H9 (cell line): ENCODE measurements around the gene SPTBN4. TPM values are rescaled to one million over a fixed set of nuclear protein-coding genes. Genes with fewer than 3 reads are reported as not detected.
"Not testable (repeated sequence)": the region's sequence is repeated elsewhere in the genome, so short reads cannot be mapped to it uniquely, and the experiment has no call there.

Experiments used
- DNase-seq: peaks from one replicate; pipeline ENCODE4 v3.0.0-alpha.2; 2017
- H2AFZ ChIP-seq: one replicate; pipeline ENCODE4 v1.6.1; 2013; ENCODE audit warnings: mild to moderate bottlenecking, low read length, control low read depth, moderate library complexity
- H2AK5ac ChIP-seq: 2 replicates; pipeline ENCODE4 v1.6.1; 2013; ENCODE audit warnings: low read length, control low read depth, mixed read lengths; ENCODE audit not compliant: insufficient read length
- H2BK120ac ChIP-seq: one replicate; pipeline ENCODE4 v1.6.1; 2013; ENCODE audit warnings: low read depth, mild to moderate bottlenecking, low read length, control low read depth, inconsistent platforms; ENCODE audit not compliant: poor library complexity, severe bottlenecking
- H2BK12ac ChIP-seq: 2 replicates; pipeline ENCODE4 v1.6.1; 2013; ENCODE audit warnings: low read length, control low read depth, mixed read lengths, low read depth; ENCODE audit not compliant: insufficient read length
- H2BK15ac ChIP-seq: 2 replicates; pipeline ENCODE4 v1.6.1; 2013; ENCODE audit warnings: low read depth, low read length, control low read depth
- H2BK20ac ChIP-seq: one replicate; pipeline ENCODE4 v1.6.1; 2013; ENCODE audit warnings: low read depth, mild to moderate bottlenecking, low read length, control low read depth, inconsistent platforms; ENCODE audit not compliant: poor library complexity, severe bottlenecking
- H2BK5ac ChIP-seq: 2 replicates; pipeline ENCODE4 v1.6.1; 2013; ENCODE audit warnings: low read length, control low read depth, mixed read lengths; ENCODE audit not compliant: insufficient read length
- H3K14ac ChIP-seq: 2 replicates; pipeline ENCODE4 v1.6.1; 2013; ENCODE audit warnings: low read length, control low read depth; ENCODE audit not compliant: insufficient read depth
- H3K18ac ChIP-seq: 2 replicates; pipeline ENCODE4 v1.6.1; 2013; ENCODE audit warnings: low read depth, mild to moderate bottlenecking, mixed read lengths, low read length, control low read depth; ENCODE audit not compliant: insufficient read length
- H3K23ac ChIP-seq: 2 replicates; pipeline ENCODE4 v1.6.1; 2013; ENCODE audit warnings: low read length, control low read depth, mixed read lengths, low read depth; ENCODE audit not compliant: insufficient read length
- H3K23me2 ChIP-seq: 2 replicates; pipeline ENCODE4 v1.6.1; 2013; ENCODE audit warnings: low read depth, mild to moderate bottlenecking, mixed read lengths, low read length, control low read depth; ENCODE audit not compliant: insufficient read length, poor library complexity, severe bottlenecking
- H3K27ac ChIP-seq: 2 replicates; pipeline ENCODE4 v1.5.1; 2013; ENCODE audit warnings: low read length, control low read depth, mixed read lengths, low read depth; ENCODE audit not compliant: insufficient read length
- H3K27me3 ChIP-seq: 2 replicates; pipeline ENCODE4 v1.6.1; 2013; ENCODE audit warnings: low read length, control low read depth, inconsistent platforms; ENCODE audit not compliant: insufficient read depth
- H3K4ac ChIP-seq: 2 replicates; pipeline ENCODE4 v1.6.1; 2013; ENCODE audit warnings: low read depth, mild to moderate bottlenecking, control low read depth, inconsistent platforms, low read length, moderate library complexity
- H3K4me1 ChIP-seq: 2 replicates; pipeline ENCODE4 v1.6.1; 2013; ENCODE audit warnings: low read length, control low read depth, inconsistent platforms; ENCODE audit not compliant: insufficient read depth
- H3K4me2 ChIP-seq: 2 replicates; pipeline ENCODE4 v1.6.1; 2013; ENCODE audit warnings: low read length, control low read depth, mixed read lengths; ENCODE audit not compliant: insufficient read length, insufficient read depth
- H3K56ac ChIP-seq: 2 replicates; pipeline ENCODE4 v1.6.1; 2013; ENCODE audit warnings: low read depth, mild to moderate bottlenecking, mixed read lengths, low read length, control low read depth; ENCODE audit not compliant: insufficient read length
- H3K79me1 ChIP-seq: 2 replicates; pipeline ENCODE4 v1.6.1; 2013; ENCODE audit warnings: low read depth, mild to moderate bottlenecking, moderate library complexity, low read length, control low read depth, inconsistent platforms; ENCODE audit not compliant: insufficient read depth, poor library complexity, severe bottlenecking
- H3K79me2 ChIP-seq: 2 replicates; pipeline ENCODE4 v1.6.1; 2013; ENCODE audit warnings: low read length, control low read depth, inconsistent platforms; ENCODE audit not compliant: insufficient read depth
- H3K9ac ChIP-seq: 2 replicates; pipeline ENCODE4 v1.6.1; 2013; ENCODE audit warnings: low read length, control low read depth, mixed read lengths; ENCODE audit not compliant: insufficient read length; ENCODE audit errors: extremely low read depth
- H3K9me3 ChIP-seq: one replicate; pipeline ENCODE4 v1.6.1; 2013; ENCODE audit warnings: low read depth, low read length, inconsistent platforms; ENCODE audit not compliant: control insufficient read depth
- H3T11ph ChIP-seq: one replicate; pipeline ENCODE4 v1.6.1; 2013; ENCODE audit warnings: mild to moderate bottlenecking, low read length, control low read depth, inconsistent platforms
- H4K20me1 ChIP-seq: one replicate; pipeline ENCODE4 v1.6.1; 2013; ENCODE audit not compliant: control insufficient read depth, insufficient read length, insufficient read depth
- H4K5ac ChIP-seq: 2 replicates; pipeline ENCODE4 v1.6.1; 2013; ENCODE audit warnings: low read depth, mild to moderate bottlenecking, mixed read lengths, low read length, control low read depth; ENCODE audit not compliant: insufficient read length
- H4K8ac ChIP-seq: replicated peaks from 2 replicates; pipeline ENCODE4 v1.6.1; 2013; ENCODE audit warnings: low read length, control low read depth, mixed read lengths, low read depth; ENCODE audit not compliant: insufficient read length
- H4K91ac ChIP-seq: 2 replicates; pipeline ENCODE4 v1.6.1; 2013; ENCODE audit warnings: low read depth, mild to moderate bottlenecking, moderate library complexity, mixed read lengths, low read length, control low read depth; ENCODE audit not compliant: insufficient read length
- H3K27ac Mint-ChIP-seq, 3 experiments: 2 replicates in 2 of 3; 3 replicates in 1 of 3; pipeline ENCODE4 v1.8.0; 2020 to 2021; ENCODE audit warnings: mixed read lengths in 3 of 3, mild to moderate bottlenecking in 1 of 3, moderate library complexity in 1 of 3
- H3K27me3 Mint-ChIP-seq: 2 replicates; pipeline ENCODE4 v1.8.0; 2021; ENCODE audit warnings: low read depth, mild to moderate bottlenecking, moderate library complexity, mixed read lengths
- H3K36me3 Mint-ChIP-seq, 3 experiments: 2 replicates in 2 of 3; 3 replicates in 1 of 3; pipeline ENCODE4 v1.8.0; 2020 to 2021; ENCODE audit warnings: low read depth in 3 of 3, mixed read lengths in 3 of 3; ENCODE audit not compliant: insufficient read depth in 1 of 3
- H3K4me1 Mint-ChIP-seq, 2 experiments: 2 replicates each; pipeline ENCODE4 v1.8.0; 2020; ENCODE audit warnings: mixed read lengths in 2 of 2
- H3K4me3 Mint-ChIP-seq, 2 experiments: 2 replicates in 1 of 2; 3 replicates in 1 of 2; pipeline ENCODE4 v1.8.0; 2020 to 2021; ENCODE audit warnings: mild to moderate bottlenecking in 2 of 2, mixed read lengths in 2 of 2, moderate library complexity in 1 of 2
- H3K9me3 Mint-ChIP-seq, 2 experiments: 2 replicates in 1 of 2; 3 replicates in 1 of 2; pipeline ENCODE4 v1.8.0; 2020; ENCODE audit warnings: mild to moderate bottlenecking in 2 of 2, mixed read lengths in 2 of 2, moderate library complexity in 1 of 2
- CTCF ChIP-seq: fragments of 200-600 bp; sonication (generic); conservative IDR thresholded peaks from 3 replicates; pipeline ENCODE4 v1.8.0; 2021; ENCODE audit warnings: antibody characterized with exemption, mild to moderate bottlenecking
- WGBS: extraction: QIAGEN DNeasy Blood & Tissue Kit; methylation state at CpG from one replicate; pipeline ENCODE4 v1.1.7; 2013; ENCODE audit warnings: missing lambda C conversion rate, low lambda C conversion rate, mixed read lengths; ENCODE audit not compliant: insufficient read length; ENCODE audit errors: extremely low coverage; 5-methylcytosine and 5-hydroxymethylcytosine counted together
- total RNA-seq: library from RNA; stranded (reverse); gene quantifications from 2 replicates; pipeline ENCODE4 v1.2.1, GENCODE V29; 2021

The SPTBN4 gene
- total RNA-seq, 1 experiment from 2014 or later = 2.9 TPM

GRCh38 chr19:40561947-40562346 is 95.1 kb downstream of the SPTBN4 start:
- Histone ChIP-seq H2AFZ (no peak overlapping the region), H3K56ac (no peak overlapping the region), H2BK20ac (no peak overlapping the region), H3K4me1 (no peaks in the 10 kb centered on the region), H3K14ac (no peak overlapping the region), H3K27ac (no peak overlapping the region), H3K4ac (no peak overlapping the region), H3K9ac (no peak overlapping the region), H2BK120ac (no peak overlapping the region), H2BK12ac (no peak overlapping the region), H4K91ac (no peak overlapping the region), H3K79me1 (no peaks in the 10 kb centered on the region), H3T11ph (no peak overlapping the region), H2BK15ac (no peak overlapping the region), H4K8ac (no peak overlapping the region), H4K20me1 (no peaks in the 10 kb centered on the region), H3K23ac (no peak overlapping the region), H3K27me3 (peaks cover 2% of the 10 kb centered on the region; the same call in 1 of the 2 replicates), H2AK5ac (no peak overlapping the region), H3K18ac (no peak overlapping the region), H3K23me2 (no peaks in the 10 kb centered on the region), H3K4me2 (no peak overlapping the region), H3K79me2 (no peaks in the 10 kb centered on the region), H3K9me3 (no peaks in the 10 kb centered on the region), H4K5ac (no peak overlapping the region), H2BK5ac (no peak overlapping the region)
- H3K27me3 Mint-ChIP-seq = peaks cover 71% of the 10 kb centered on the region
- no peaks in the 10 kb centered on the region for H3K4me1 Mint-ChIP-seq
- no peaks in the 10 kb centered on the region for H3K36me3 Mint-ChIP-seq
- no peak for DNase-seq
- TF ChIP-seq CTCF = no peak
- no peak overlapping the region; a peak in 1 of 7 replicates for H3K27ac Mint-ChIP-seq
- H3K4me3 Mint-ChIP-seq = no peak overlapping the region
- H3K9me3 Mint-ChIP-seq = no peaks in the 10 kb centered on the region
- WGBS = no CpG with 5 or more reads among the region's 4 CpGs

GRCh38 chr19:40564535-40564934 is 97.7 kb downstream of the SPTBN4 start:
- not testable (repeated sequence) for H3K4me1 Mint-ChIP-seq, H2AFZ ChIP-seq, H3K18ac ChIP-seq, H2BK20ac ChIP-seq, H4K91ac ChIP-seq, H2BK5ac ChIP-seq, H3K36me3 Mint-ChIP-seq, H2AK5ac ChIP-seq, H3T11ph ChIP-seq, H2BK120ac ChIP-seq, H3K4me2 ChIP-seq, H3K27ac ChIP-seq, H4K20me1 ChIP-seq, H2BK15ac ChIP-seq, H3K79me1 ChIP-seq, H3K56ac ChIP-seq, H3K9me3 ChIP-seq, H3K9ac ChIP-seq, H4K8ac ChIP-seq, H3K23ac ChIP-seq, H2BK12ac ChIP-seq, H3K14ac ChIP-seq, DNase-seq, H3K79me2 ChIP-seq, H3K4ac ChIP-seq, H3K27ac Mint-ChIP-seq, H4K5ac ChIP-seq, H3K9me3 Mint-ChIP-seq, H3K4me3 Mint-ChIP-seq, H3K23me2 ChIP-seq, H3K4me1 ChIP-seq
- H3K27me3 Mint-ChIP-seq = peaks cover 81% of the 10 kb centered on the region
- peaks cover 21% of the 10 kb centered on the region for H3K27me3 ChIP-seq
- no CpG with 5 or more reads among the region's 1 CpG for WGBS
